HL-60/S4 treated with phorbol 12-myristate 13-acetate at 8.2 ng/mL for 4 days and 3 days (cell line): ENCODE results near the gene MRAP2.

ENCODE experiments used
- in situ Hi-C: fragments of 300-500 bp; cut with MboI; formaldehyde crosslinking; loops from 2 replicates; pipeline ENCODE4 v1.15.0; 2022; ENCODE audit warnings: low sequenced_read_pairs

Gene MRAP2, protein sequence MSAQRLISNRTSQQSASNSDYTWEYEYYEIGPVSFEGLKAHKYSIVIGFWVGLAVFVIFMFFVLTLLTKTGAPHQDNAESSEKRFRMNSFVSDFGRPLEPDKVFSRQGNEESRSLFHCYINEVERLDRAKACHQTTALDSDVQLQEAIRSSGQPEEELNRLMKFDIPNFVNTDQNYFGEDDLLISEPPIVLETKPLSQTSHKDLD

GRCh38 chr6:84033523-84034451 is at the start of gene MRAP2:
Gene MRAP2 (plus strand): TSS chr6:84033772. CDS start chr6:84055319, 21,547 bp downstream.
- in situ Hi-C loops: no loop called here

GRCh38 chr6:83984411-83984810 is 49.2 kb upstream of the MRAP2 start:
- in situ Hi-C loops: no loop called here

DNA sequence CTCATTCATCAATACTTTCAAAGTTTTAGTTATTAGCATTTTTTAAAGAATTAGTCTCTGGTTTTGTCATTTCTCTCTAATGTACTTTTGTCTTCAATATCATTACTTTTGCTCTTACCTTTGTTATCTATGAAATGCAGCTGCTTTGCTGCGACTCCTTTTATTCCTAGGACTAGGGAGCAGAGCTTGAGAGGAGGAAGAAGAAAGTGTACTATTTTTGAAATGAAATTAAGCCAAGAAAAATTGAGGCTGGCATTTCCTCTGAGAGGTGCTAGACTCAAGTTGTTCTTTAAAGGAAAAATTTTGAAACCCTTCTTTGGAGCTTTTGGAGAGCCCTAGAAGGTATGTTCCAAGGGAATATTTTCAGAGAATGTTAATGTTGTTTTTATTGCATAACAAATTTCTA is 48.3 kb upstream of the MRAP2 start:
- in situ Hi-C loops: no loop called here

- in situ Hi-C loops: no loop called here
Observed at GRCh38 chr6:83985715-83986114, 47.9 kb upstream of the MRAP2 start.

GRCh38 chr6:83998021-83998584 is 35.5 kb upstream of the MRAP2 start:
- in situ Hi-C loops: no loop called here

DNA sequence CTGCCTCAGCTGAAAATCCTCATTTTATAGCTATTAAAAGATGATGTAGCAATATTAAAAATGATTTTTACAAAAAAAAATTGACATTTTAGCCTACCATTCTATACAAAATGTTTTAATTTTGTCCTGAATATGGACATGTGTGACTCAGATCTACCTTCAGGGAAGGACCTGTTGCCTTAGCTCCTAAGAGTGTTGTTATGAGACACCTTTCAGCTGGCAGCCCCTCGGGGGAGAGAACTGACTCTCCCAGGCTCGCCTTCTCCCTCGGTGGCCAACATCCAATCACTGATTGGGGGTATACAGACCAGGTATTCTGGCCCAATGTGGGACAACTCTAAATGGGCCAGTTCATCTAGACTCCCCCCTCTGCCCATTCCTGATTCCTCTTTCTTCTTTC is 32.5 kb upstream of the MRAP2 start:
- in situ Hi-C loops: no loop called here

DNA sequence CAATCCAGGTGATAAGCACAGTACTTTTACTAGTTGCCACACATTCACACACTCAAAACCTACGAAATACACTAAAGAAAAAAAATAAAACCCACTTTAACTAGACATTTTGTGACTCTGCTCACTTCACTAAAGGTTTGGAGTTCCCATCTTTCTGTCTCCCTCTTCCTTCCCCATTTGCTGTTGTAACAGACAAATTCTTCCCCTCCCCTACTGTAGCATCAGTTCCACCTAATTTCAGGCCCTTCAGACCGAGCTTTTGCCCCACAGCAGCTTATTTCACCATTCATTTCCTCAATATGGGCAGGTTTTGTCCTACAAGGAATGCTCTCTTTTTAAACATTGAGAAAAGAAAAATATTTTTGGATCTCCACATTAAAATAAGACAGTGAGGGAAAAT is 31.3 kb upstream of the MRAP2 start:
- in situ Hi-C loops: no loop called here

DNA sequence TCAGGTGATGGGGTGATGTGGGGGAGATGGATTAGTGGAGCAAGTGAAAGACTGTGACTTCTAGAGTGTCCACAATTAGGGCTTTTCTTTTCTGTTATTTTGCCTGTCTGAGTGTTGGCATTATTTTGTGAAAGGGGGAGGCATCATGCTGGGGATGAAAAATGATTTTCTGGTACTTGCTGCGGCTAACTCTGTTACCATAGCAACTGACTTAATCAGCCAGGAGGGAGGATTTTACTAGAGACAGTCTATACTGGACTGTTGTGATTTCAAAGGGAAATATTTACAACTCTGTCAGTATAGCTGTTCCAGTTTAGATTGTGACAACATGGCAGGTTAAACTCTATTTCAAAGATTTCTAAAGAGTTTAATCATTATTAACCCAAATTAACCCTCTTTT is 30.4 kb upstream of the MRAP2 start:
- in situ Hi-C loops: no loop called here

DNA sequence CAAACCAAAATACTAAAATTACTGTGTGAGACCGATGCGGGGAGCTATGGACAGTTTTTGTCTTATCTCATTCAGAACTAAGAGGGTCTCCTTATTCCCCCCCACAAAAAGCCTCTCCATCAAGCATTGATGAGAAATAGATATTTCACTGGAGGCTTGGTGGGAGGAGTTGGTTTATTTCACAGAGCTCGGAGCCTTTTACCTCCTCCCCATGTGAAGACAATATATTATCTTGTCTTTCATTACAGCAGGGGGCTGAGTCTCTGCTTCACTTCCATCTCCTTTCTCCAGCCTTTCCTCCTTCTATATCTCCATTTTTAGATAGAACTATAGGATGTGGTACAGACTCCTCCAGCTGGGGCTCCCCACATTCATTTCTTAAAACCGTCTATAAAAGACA is 29.9 kb upstream of the MRAP2 start:
- in situ Hi-C loops: no loop called here

DNA sequence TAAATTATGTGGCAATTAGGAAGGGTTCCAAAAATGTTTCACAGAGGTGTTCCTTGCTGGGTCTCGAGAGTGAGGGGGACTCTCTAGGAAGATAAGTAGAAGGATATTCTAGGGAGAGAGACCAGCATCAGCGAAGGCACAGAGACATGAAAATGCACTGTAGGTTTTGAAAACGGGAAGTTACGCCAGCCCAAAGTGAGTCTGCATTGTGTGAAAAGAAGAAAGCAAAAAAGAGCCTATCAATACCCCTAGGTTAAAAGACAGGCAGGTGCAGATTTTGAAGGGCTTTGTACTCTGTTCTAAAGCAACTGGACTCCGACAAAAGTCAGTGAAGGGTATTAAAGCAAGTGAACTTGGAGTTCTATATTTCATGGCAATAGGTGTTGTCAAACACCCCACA is 25.7 kb upstream of the MRAP2 start:
- in situ Hi-C loops: no loop called here

DNA sequence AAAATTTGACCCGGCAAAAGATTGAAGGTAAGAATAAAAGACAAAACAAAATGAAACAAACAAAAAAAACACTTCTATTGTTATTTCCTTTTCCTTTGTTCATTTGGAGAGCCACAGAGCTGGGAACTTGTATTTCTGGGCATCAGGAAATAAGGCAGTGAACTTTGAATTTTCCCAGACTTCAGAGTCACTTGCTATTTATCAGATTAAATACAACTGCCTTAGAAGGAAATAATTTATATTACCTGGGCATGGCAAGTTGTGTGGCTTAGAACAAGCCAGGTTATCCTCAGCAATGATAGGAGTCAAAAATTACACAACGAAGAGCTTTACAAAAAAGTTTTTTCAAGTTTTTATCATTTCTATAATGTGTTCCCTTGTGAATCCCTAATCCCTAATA is 20.2 kb upstream of the MRAP2 start:
- in situ Hi-C loops: no loop called here

DNA sequence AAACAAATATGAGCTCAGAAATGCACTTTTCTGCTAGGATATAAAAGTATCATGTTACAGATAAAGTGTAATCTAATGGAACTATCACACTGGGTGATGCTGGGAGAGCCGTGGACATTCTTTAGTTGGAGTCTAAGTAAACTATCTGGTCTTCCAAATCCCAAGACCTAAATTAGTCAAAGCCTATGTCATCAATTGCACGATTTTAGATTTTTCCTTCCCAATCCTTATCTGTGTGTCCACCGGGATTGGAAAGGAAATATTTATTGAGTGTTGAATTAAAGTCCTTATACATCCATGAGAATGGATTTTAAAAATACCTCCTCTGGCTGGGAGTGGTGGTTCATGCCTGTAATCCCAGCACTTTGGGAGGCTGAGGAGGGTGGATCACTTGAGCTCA is 19.6 kb upstream of the MRAP2 start:
- in situ Hi-C loops: no loop called here

DNA sequence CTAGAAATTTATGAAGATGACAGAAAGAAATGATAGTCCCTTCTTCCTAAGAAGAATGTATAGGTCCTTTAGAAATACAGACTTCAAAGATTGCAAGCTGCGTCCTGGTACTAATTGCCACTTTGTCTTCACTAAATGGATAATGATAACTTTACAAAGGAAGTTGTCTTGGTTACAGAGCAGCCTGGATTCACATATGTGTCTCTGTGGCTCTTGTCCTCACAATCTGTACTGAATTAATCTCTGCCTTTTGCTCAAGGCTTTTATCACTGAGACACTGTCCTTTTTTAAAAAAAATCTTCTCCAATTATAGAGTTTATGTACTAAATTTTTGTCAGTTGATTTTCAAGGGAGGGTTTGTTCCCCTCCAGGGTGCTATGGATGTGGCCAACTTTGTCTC is 17.5 kb upstream of the MRAP2 start:
- in situ Hi-C loops: no loop called here

- in situ Hi-C loops: no loop called here
Observed at GRCh38 chr6:84017709-84018452, 15.7 kb upstream of the MRAP2 start.

GRCh38 chr6:84018453-84019061 is 15.0 kb upstream of the MRAP2 start:
- in situ Hi-C loops: no loop called here

DNA sequence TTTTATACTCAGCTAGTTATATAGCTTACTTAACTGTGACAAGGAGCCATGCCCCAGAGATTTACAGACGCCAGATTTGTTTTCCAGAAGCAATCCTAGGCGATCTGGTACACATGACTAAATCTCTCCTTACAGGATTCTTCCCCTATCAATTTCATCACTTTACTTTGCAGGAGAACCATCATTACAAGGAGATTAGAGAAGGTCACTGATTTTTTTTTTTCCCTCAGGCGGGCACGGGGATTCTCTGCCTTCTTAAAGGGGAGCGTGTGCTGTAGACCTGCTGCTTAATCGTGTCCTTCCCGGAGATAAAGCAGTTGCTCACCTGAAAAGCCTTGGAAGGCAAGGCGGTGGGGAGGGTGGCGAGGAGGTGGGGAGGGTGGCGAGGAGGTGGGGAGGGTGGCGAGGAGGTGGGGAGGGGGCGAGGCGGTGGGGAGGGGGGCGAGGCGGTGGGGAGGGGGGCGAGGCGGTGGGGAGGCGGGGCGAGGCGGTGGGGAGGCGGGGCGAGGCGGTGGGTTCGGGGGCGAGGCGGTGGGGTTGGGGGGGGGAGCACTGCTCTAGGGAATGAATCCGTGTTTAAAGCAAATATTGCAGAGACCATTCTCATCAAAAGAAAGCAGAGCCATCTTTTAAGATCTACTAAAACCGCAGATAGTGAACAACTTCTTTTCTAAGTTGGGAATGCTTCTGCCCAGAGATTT is 14.3 kb upstream of the MRAP2 start:
- in situ Hi-C loops: no loop called here

DNA sequence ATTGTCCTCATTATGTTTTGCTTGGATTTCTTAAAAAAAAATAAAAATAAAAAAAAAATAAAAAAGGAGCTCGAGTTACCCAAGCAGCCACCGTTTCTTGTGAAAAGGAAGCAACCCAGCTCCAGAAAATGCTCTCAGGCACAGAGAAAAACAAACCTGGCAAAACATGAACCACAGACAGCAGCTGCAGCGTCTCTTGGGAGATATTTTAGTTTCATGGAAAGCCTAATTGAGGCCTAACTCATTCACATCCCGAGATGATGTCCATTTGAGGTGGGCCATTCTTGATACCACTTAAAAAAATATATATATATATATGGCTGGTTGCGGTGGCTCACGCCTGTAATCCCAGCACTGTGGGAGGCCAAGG is 13.7 kb upstream of the MRAP2 start:
- in situ Hi-C loops: no loop called here

DNA sequence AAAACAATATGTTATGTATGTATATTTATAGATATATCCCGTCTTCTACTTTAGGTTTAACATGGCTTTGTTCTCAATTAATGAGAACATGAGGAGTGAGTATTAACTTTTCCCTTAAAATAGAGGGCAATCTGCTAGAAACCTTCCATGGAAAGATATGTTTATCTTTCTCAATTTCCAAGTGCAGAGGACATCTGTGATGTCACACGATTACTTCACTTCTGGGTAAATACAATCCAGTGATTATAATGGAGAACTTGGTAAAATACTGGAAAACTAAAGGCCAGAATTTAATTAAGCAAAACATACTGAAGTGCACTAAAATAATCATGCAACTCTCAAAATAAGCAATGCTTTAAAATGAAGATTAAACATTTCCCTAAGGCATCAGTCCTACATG is 11.9 kb upstream of the MRAP2 start:
- in situ Hi-C loops: no loop called here

- in situ Hi-C loops: no loop called here
Observed at GRCh38 chr6:84026721-84027164, 6.8 kb upstream of the MRAP2 start.
